GM10847 (cell line): ENCODE results near the gene RNF148.

Experiments used
- POLR2A ChIP-seq: IDR thresholded peaks from 2 replicates; pipeline ENCODE4 v1.6.1; 2011; ENCODE audit not compliant: insufficient read length; ENCODE audit errors: extremely low read depth

The RNF148 gene

GRCh38 chr7:122676466-122676865 lies 26.3 kb downstream of the RNF148 start:
- TF ChIP-seq POLR2A, result no peak

- TF ChIP-seq POLR2A, result no peak
Measured at GRCh38 chr7:122675621-122676020, 27.1 kb downstream of the RNF148 start.

DNA sequence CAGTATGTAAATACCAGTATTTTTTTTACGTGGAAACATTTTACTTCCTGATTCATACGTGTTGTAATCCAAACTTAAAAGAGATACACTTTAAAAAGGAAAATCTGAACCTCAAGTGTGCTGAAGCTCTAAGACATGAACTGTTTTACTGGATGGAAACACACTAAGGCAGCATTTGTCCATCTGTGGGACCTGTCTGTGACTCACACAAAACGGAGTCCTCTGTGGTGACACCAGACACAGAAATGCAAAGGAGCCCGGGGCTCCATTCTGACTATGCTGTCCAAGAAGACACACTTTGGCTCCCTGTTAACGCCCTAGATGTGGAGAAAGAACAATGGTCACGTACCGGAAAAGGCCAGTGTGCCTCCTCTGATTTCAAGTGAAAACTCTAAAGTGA lies 27.7 kb downstream of the RNF148 start:
- TF ChIP-seq POLR2A, result no peak

GRCh38 chr7:122674502-122674901 lies 28.2 kb downstream of the RNF148 start:
- no peak for TF ChIP-seq POLR2A

DNA sequence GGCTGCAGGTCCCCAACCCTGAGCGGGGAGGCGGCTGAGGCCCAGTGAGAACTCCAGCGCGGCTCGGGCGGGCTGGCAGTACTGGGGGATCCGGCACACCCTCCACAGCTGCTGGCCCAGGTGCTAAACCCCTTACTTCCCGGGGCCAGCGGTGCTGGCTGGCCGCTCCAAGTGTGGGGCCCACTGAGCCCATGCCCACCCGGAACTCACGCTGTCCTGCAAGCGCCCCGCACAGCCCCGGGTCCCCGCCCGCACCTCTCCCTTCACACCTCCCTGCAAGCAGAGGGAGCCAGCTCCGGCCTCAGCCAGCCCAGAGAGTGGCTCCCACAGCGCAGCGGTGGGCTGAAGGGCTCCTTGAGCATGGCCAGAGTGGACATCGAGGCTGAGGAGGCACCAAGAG lies 28.8 kb downstream of the RNF148 start:
- no peak for TF ChIP-seq POLR2A

DNA sequence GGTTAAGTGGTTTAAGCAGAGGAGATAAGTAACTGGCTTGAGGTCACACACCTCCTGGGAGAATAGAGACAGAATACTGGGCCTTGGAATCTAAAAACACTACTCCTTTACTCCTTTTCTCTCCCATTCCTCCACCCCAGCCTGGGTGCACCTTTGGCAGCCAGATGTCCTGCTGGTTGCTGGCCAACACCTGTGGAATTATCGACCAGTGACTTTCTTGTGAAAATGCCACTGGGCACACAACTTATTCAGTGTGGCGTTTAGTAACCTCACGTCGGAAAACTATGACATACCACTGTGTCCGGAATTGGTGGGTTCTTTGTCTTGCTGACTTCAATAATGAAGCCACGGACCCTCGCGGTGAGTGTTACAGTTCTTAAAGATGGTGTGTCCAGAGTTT lies 30.2 kb downstream of the RNF148 start:
- TF ChIP-seq POLR2A, result no peak

DNA sequence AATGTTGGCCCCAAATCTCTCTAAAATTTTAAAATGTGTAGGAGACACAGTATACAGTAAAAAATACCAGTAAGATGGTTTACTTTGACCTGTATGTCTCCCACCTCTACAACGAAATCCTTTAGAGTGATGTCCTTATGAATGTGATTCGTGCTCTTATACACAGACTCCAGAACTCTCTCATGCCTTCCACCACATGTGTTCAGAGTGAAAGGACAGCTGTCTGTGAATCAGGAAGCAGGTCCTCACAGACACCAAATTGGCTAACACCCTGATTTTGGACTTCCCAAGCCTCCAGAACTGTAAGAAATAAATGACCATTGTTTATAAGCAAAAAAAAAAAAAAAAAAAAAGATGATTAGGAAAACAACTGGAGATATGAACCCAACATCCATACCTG lies 39.0 kb downstream of the RNF148 start:
- TF ChIP-seq POLR2A, result no peak

DNA sequence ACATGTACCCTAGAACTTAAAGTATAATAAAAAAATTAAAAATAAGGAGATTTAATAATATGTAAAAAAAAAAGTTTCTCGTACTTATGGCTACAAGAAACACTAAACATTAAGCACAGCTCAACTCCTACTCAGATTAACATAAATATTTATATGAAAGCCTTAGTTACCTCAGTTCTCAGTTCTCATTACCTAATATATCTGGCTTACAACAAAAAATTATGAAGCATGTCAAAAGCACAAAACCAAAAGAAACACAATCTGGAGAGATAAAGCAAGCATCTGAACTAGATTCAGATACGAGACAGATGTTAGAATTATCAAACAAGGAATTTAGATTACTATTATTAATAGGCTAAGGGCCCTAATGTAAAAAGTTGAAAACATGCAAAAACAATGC lies 43.9 kb downstream of the RNF148 start:
- no peak for TF ChIP-seq POLR2A

DNA sequence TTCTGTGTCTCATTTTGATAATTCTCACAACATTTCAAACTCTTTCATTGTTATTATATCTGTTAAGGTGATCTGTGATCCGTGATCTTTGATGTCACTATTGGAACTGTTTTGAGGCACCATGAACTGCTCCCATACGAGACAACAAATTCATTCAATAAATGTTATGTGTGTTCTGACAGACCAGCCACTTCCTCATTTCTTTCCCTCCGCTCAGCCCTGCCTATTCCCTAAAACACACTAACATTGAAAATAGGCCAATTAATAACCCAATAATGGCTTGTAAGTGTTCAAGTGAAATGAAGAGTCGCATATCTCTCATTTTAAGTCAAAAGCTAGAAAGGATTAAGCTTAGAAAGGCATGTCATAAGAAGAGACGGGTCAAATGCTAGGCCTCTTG lies 49.0 kb downstream of the RNF148 start:
- TF ChIP-seq POLR2A, result no peak

DNA sequence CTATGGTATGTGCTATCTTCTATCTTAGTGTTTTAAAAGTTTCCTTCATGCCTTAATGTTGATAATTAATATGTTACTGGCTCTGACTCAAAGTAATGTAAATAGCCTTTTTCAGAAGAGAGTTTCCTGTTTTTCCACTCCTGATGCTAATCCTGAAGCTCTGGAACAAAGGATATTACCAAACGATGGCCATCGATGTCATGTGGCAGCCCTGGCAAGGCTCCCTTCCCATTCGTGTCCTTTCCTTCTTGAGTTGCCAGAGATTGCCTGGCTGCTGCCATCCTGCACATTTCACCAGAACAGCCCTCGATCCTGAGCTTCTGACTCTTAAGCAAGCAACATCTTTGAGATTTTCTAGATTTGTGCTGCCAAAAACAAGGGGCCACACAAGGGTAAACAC lies 49.8 kb downstream of the RNF148 start:
- TF ChIP-seq POLR2A, result no peak
